NCI-H2227 (cell line): ENCODE data around the gene TRIM40.

Experiments used
- DNase-seq: peaks from one replicate; lab custom pipeline; 2025; ENCODE audit not compliant: unreplicated experiment; lab: John Stamatoyannopoulos, UW

Gene TRIM40, protein sequence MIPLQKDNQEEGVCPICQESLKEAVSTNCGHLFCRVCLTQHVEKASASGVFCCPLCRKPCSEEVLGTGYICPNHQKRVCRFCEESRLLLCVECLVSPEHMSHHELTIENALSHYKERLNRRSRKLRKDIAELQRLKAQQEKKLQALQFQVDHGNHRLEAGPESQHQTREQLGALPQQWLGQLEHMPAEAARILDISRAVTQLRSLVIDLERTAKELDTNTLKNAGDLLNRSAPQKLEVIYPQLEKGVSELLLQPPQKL

DNA sequence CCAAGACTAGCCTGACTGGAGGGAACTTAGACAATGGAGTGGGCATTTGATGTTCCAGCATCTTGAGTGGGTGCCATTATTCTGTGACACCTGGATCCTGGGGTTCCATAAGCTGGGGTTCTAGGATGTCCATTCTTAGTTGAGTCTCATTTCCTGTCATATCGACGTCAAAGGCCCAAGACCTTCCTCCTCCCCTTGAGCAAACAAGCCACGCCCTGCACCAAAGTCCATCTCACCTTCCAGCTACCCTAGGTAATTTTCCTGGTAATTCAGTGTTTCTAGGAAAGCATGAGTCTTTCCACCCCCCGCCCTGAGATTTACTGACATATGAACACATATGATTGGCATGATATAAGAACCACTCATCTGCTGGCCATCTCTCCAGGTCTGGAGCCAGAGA lies at the start of gene TRIM40:
Gene TRIM40 (plus strand): TSS at position 384 of the 400 bp plus-strand sequence. CDS start 897 bp downstream, outside the sequence.
- DNase-seq, result no peak

DNA sequence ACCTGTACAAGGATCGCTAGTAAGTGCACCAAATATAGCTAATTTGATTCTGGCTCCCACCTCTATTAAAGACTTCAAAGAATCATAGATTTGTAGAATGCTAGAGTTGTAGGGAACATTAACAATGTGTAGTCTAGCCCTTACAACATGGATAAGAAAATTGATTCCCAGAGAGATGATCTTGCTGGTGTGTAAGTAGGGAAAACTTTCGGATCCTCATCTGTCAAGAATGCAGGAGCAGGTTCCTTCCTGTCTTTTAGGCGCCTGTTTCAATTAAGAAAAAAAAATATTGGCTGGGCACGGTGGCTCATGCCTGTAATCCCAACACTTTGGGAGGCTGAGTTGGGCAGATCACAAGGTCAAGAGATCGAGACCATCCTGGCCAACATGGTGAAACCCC lies 48.1 kb upstream of the TRIM40 start:
- no peak for DNase-seq

DNA sequence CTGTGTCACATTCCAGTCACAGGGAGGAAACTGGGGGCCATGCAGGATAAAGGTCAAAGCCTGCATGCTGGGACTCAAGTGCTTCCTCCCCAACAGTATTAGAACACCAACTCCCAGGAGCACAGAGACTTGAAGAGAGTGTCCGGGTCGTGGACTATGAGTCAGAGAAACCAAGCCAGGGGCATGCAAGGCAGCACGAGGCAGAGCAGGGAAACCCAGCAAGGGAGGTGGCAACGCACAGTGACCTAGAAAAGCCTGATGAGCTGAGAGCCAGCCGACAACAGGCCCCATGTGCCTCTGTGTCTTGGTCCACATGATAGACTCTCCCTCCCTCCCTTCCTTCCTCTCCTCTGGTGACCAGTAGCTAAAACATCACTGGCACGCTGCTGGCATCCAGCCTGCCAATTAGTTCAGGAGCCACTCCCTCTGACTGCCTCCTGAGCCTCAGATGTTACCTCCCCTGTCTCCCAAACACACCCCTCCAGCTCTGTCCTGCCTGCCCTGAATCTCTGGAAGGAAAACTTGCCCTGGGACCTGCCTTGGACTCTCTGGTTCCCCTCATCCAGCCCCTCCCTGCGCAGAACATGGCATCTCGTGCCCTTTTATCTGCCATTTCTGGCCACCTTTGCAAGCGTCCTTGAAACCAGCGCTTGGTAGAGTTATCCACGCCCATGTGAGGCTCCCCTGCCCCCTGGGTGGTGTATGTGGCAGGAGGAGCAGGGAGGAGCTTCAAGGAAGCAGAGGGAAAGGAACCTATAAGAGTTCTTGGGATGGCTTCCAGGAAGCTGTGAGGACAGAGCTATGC lies 44.2 kb upstream of the TRIM40 start:
- DNase-seq, result no peak

DNA sequence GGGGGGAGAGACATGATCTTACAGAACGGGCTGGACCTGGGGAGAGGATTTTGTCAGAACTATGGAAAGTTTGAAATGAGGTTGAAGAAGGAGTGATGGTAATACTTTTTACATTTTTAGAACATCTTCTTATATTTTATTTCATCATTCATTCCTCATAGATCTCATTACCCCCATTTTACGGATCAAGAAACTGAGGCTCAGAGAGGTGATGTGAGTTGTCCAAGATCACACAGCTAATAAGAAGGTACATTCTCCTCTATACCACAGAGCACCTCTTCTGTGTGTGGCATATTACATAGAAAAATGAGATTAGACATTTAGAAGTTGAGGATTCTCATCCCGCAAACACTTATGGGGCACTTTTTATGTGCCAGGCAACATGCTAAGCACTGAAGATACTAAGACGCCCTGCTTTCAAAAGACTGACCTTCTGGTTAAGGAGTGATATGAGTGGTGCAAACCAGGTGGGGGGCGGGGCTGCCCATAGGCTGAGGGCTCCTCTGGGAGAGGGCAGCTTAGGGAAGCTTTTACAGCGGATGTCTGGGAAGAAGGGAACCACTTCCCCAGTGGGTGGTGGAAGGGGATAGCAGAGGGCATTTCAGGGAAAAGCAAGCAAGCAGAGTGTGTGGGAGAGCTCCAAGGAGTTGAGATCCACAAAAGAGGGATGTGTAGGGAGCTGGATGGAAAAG lies 42.9 kb upstream of the TRIM40 start:
- no peak for DNase-seq

DNA sequence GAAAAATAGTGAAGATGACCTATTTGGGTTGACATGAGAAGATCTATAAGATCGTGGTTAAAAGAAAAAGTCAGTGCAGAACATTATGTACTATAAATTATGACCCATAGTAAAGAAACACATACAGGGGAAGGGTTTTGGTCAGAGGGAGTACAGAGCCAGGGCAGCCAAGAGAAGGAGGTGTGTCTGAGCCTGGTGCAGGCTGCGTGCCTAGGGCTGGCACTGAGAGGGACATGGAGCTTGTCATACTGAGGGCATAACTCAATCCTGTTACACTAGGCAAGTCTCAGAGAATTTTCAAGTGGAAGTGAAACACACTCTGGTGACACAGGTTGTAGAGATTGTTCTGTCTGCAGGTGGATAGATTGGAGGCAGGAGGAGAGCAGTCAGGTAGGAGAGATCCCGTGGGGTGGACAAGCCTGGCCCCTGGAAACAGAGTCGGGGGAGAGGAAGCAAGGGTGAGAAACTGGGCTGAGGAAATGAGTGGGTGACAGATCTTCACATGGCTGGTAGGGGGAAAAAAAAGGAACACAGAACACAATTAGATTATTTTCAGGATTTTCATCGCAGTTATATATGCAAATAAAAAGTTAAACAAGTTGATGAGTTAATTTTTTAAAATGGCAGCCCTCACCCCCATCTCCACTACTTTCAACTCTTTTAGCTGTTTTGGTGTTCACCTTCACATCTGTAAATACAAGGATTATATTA lies 41.8 kb upstream of the TRIM40 start:
- DNase-seq, result no peak

DNA sequence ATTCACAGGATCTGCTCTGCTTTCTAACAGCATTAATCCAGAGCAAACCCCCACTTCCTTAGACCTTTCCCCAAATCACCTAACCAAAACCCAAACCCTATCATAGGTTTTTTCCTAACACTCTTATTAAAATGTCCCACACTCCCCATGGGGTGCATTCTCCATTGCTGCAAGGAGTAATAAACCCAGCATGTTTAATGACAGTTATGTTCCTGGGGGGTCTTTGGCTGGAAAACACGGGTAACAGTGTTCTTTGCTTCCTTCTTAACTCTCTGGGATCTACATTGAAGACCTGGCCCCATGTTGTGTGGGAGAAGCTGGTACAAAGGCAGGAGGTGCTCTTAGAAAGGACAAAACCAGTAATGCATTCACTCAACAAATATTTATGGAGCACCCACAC lies 39.1 kb upstream of the TRIM40 start:
- no peak for DNase-seq

DNA sequence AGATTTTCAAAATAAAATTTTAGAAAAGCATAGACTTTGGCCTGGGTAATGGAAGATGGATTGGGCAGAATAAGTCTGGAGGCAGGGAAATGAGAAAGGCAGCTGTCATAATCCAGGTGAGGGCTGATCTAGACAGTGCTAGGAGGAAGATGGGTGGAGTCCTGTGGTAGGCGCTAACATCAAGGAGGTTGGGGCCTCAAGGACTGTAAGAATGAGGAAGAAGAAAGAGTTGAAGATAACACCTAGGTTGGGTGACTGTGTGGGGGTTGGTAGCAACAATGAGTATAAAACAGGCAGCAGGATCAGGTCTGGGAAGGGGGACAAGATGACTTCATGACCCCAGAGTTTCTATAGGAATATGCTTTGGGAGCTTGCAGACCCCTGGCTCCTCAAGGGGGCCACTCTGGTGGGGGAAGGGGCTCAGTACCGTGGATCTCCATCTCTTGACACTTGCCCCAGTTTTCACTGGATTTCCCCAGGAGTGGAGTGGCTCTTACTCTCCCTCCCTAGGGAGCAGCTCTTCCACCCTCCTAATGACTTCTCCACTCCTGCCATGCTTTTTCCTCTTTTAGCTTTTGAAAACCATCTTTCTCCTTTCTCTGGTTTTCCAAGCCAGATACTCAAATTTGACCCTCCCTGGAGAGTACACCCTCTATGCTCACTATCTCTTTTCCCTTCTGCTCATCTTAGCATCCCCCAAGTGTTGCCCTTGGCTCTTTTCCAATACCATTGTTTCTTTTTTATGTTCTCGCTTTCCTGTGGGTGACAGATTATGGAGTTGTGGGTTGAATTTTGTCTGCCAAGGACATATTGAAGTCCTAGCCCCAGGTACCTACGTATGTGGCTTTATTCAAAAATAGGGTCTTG lies 37.8 kb upstream of the TRIM40 start:
- no peak for DNase-seq

DNA sequence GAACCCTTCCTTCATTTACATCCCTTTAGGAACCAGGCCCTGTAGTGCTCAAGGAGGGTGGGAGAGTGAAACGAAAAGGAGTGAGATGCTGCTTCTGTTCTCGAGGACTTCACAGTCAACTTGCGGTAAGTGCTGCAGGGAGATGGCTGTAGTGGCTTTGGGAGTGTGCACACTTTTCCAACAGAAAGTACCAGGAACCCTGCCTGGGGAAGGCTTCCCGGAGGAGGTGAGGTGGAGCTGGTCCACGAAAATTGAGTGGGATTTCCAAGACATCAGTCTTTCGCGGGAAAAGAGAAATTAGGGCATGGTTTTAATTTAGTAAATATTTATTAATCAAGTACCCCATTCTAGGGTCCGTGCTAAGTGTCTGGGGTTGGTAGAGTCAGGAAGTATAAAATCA lies 35.8 kb upstream of the TRIM40 start:
- DNase-seq, result no peak

DNA sequence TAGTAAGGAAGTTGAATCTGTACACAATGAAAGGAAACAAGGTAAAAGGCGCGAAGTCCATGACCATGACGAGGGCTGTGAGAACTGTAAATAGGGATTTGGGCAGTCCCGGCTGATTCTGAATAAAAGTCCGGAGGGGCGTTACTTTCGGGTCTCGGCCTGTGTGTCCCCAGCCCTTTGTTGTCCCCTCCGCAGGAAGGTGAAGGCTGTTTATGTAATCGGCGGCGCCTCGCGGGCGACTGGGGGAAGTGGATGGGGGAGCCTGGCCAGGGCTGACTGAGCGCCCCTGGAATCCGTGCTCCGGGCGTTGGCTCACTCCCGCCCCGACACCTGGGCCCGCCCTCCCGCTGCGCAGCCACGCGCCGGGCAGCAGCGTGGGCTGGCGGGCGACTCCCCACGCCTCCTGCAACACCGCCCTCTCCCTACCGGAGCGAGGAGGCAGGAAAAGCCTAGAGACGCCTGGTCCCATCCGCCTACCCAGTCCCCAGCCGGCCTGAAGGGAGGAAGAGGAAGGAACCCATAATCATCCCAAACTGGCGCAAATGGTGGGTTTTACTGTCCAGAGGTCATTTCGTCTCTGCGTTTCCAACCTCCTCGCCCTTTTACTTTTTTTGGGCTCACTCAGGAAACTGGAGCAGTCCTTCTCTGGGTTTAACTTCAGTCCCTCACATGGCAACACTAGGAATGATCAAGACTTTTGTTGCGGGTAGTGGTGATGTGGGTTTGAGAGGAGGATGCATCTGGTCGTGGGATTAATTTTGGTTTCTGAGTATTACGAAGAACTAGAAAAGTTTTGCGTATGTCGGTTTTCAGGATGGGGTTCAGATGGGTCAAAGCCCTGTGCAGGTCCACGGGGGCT lies 35.1 kb upstream of the TRIM40 start:
- DNase-seq, result peak; percentile 26

DNA sequence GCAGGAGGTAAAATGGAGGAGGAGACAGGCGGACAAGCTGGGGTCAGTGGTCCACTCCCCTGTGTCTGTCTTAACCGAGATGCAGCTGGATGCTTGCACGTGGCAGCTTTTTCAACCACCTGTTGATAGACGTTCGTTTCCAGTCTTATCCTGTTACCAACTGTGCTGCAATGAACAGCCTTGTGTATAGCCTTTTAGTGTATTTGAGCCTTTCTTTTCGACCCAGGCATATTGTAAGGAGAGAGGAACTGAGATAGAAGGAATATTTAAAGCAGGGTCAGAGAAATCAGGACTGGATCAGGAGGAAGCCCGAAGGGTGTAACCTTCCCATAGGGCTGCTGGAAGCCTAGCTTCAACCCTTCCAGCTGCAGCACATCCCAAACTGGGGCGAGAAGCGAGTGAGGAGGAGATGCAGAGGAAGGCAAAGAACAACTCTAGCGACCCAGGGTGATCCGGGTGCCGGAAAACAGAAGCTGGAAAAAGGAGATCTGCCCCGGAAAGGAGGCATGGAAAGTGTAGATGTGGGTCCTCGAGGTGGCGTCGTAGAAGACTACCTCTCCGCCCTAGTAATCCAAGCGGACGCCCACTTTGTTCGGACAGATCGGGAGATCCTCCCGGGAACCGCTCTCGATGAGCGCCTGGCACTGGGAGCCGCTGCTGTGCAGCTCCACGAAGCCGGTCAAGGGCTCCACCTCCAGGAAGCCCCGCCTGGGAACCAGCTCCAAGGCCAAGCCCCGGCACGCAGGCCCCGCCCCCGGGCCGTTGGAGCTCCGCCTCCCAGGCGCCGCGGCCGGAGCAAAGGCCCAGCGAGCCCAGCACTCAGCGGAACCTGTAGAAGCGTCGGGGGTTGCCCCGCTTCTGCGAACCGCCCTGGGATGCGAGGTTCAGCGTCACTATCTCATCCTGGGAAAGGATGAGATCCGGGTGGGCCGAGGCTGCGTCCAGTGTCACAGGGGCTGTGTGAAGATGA lies 34.2 kb upstream of the TRIM40 start:
- DNase-seq, result peak; percentile 87

DNA sequence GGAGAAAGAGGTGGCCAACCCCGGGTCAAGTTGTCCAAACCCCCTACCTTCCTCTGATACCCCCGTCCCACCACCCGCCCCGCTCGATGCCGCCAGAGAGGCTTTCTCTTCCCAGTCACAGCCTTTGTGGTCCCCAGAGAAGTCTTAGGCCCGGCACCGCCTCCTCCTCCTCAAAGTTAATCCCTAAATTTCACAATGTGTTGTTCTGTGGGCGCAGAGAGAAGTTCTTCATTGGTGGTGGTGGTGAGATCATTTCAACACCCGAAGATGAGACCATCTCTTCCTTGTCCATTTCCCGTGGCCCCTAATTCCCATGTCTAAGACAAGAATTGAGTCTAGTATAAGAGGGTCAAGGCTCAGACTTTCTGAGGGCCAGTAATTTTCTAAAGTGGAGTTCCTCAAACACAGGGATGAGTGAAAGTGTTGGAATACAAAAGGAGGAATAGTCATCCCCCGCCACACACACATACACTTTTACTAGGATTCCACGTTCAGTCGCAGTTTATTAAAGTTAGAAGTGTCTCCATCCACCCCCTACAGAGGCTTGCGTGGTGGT lies 33.4 kb upstream of the TRIM40 start:
- no peak for DNase-seq

DNA sequence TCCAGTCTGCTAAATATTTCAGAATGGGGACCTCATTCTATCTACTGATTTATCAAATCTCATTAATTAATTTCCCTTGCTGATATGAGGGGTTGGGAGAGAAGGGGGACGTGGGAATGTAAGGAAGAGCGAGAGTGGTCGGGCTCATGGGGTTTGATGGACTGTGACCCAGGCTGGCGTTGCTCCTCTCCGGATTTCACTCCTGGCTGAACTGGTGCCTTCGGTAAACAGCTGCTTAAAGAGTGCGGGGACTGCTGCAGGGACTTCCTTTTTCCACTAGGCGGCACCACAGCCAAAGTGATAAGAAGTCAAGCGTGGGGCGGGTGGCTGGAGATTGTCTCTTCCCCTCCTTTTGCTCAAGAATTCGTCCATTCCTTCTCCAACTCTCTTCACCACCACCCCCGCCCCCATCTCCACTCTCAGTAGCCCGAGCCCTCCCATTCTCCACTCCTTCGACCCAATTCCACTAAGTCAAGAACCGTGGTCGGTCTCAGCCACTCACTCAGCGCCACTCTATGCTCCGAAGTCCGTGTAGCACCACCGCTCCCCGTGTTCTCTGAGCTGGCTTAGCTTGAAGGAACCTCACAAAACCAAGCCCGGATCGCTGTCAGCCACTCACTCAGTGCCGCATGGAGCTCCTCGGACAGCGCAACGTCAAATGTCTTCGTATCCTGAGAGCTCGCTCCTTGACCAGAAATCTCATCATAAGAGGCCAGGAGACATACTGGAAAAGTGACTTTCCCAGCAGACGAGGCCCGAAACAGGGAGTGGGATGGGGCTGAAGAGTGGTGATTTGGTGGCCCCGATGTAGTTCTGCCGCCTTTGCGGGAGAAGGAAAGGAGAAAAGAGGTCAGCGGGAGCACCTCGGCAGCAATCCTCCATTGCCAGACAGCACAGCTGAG lies 32.7 kb upstream of the TRIM40 start:
- peak; percentile 91 for DNase-seq

DNA sequence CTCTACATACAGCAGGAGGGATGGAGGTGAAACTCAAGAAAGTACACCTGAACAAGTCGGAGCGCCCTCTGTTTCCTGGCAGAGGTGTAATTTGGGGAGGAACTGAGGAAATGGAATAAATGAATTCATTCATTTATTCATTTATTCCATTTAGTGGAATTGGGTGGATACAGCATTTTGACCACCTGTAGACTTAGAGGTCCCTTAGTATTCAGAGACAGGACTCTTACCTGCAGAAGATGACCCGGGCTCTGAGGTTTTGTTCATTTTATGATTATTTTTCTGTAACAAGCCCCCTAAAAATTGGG lies 32.1 kb upstream of the TRIM40 start:
- DNase-seq, result no peak

DNA sequence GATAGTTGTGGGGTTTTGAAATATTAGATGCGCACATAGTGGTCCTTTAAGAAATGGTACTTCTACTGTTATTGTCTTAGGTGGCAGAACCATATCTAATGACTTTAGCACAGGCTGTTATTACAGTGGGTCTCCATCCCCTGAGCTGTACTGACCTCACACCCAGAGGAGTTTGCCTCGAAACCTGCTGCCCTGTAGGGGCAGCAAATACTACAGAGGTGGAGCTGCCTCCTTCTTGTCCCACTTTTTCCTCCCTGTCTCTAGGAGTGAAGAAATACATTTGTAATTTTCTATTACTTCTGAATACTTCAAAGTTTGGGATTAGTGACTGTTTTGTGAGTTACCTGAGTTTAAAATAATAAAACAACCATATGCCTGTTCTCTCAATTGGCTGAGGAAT lies 31.3 kb upstream of the TRIM40 start:
- no peak for DNase-seq

DNA sequence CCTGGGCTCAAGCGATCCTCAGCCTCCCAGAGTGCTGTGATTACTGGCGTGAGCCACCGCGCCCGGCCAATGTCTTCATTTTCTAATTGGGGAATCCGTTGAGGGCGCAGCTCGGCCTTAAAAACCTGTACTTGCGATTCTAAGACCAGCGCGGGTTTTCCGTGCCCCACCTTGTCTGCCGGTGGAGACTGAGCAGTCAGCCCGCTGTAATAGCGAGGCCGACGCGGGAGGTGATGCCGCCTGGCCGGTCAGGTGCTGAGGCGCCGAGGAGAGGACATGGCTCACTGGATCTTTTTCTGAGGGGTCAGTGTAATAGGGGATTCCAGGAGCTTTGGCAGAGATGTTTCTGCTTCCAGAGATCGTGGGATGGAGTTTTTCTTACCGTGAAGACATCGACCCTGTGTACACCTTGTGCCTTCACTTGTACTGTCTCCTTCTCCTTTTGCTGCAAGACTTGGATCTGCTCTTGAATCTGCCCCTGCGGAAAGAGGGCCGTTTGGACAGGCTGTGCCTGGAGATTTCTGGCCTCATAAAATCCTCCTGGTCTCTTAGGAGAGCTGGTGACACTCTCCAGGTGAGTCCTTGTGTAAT lies 24.6 kb upstream of the TRIM40 start:
- no peak for DNase-seq

DNA sequence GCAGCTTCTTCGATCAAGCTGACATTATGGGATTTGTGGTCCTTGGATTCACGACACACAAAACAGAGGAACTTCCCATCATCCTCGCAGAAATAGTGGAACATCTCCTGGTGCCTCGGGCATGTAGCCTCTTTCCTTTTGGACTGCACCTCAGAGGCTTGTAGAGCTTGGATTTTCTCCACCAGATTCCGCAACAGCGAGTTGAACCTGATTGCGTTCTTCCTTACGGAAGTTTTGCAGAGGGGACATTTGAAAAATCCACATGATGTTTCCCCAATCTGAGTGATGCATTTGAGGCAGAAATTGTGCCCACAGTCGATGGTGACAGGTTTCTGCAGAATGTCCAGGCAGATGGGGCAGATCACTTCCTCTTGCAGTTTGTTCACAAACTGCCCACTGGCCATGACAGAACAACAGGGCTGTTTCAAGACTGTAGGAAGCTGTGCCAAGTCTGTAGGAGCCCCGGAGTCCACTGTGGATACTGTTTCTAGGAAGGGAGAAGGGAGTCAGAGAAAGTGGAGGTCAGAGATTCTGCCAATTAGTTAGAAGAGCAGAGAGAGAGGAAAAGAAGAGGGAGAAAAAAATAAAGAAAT lies 23.4 kb upstream of the TRIM40 start:
- no peak for DNase-seq
